ENCODE data around the gene SLC2A4. TPM values are rescaled to one million over a fixed set of nuclear protein-coding genes. Genes with fewer than 3 reads are reported as not detected.

Gene SLC2A4
- total RNA-seq, 1 donor = 0.10 TPM

Small RNA genes within 50 kb of the gene (small RNA-seq; reads per million reads assigned to genes)
- not detected for gene AC026954.2
- gene RF00019 = not detected

Other genes starting within 250 kb of the SLC2A4 start
- gene SLC16A13, start 245.7 kb upstream of the SLC2A4 start, total RNA-seq = 2.0 TPM in 2 replicates
- 0.48 and 0.98 TPM in 2 replicates for gene SLC16A11, start 237.6 kb upstream of the SLC2A4 start, total RNA-seq
- 0.19 TPM in 1 of 2 replicates, not detected in the other for gene CLEC10A, start 201.5 kb upstream of the SLC2A4 start, total RNA-seq
- gene ASGR2, start 166.9 kb upstream of the SLC2A4 start, total RNA-seq = not detected in 2 replicates
- gene ASGR1, start 102.3 kb upstream of the SLC2A4 start, total RNA-seq = 10.3 and 10.8 TPM in 2 replicates
- gene DLG4, start 61.9 kb upstream of the SLC2A4 start, total RNA-seq = 10.7 and 23.5 TPM in 2 replicates
- gene ACADVL, start 61.8 kb upstream of the SLC2A4 start, total RNA-seq = 200 and 286 TPM in 2 replicates
- 54.3 and 57.8 TPM in 2 replicates for gene DVL2, start 47.2 kb upstream of the SLC2A4 start, total RNA-seq
- 57.2 and 58.5 TPM in 2 replicates for gene PHF23, start 42.3 kb upstream of the SLC2A4 start, total RNA-seq
- 229 and 455 TPM in 2 replicates for gene GABARAP, start 39.3 kb upstream of the SLC2A4 start, total RNA-seq
- gene CTDNEP1, start 30.0 kb upstream of the SLC2A4 start, total RNA-seq = 38.5 and 48.3 TPM in 2 replicates
- 36.9 and 42.9 TPM in 2 replicates for gene ELP5, start 29.5 kb upstream of the SLC2A4 start, total RNA-seq
- 10.8 and 13.4 TPM in 2 replicates for gene CLDN7, start 19.2 kb upstream of the SLC2A4 start, total RNA-seq
- gene YBX2, start 12.9 kb downstream of the SLC2A4 start, total RNA-seq = 2.3 TPM in 1 of 2 replicates, not detected in the other
- 949 and 999 TPM in 2 replicates for gene EIF5A, start 25.9 kb downstream of the SLC2A4 start, total RNA-seq
- 43.1 and 48.1 TPM in 2 replicates for gene GPS2, start 33.6 kb downstream of the SLC2A4 start, total RNA-seq
- 17.0 and 21.3 TPM in 2 replicates for gene NEURL4, start 47.6 kb downstream of the SLC2A4 start, total RNA-seq
- not detected in 2 replicates for gene ACAP1, start 54.8 kb downstream of the SLC2A4 start, total RNA-seq
- 2.6 and 3.6 TPM in 2 replicates for gene KCTD11, start 70.4 kb downstream of the SLC2A4 start, total RNA-seq
- not detected in 2 replicates for gene TMEM95, start 73.4 kb downstream of the SLC2A4 start, total RNA-seq
- 0.38 and 0.65 TPM in 2 replicates for gene TNK1, start 99.4 kb downstream of the SLC2A4 start, total RNA-seq
- gene PLSCR3, start 112.8 kb downstream of the SLC2A4 start, total RNA-seq = 27.0 and 36.3 TPM in 2 replicates
- gene TMEM256, start 122.4 kb downstream of the SLC2A4 start, total RNA-seq = 41.6 and 153 TPM in 2 replicates
- gene NLGN2, start 126.1 kb downstream of the SLC2A4 start, total RNA-seq = 4.6 and 5.2 TPM in 2 replicates
- gene SPEM1, start 138.6 kb downstream of the SLC2A4 start, total RNA-seq = not detected in 2 replicates
- gene SPEM2, start 143.9 kb downstream of the SLC2A4 start, total RNA-seq = not detected in 2 replicates
- not detected in 2 replicates for gene SPEM3, start 147.1 kb downstream of the SLC2A4 start, total RNA-seq
- 13.1 and 13.6 TPM in 2 replicates for gene TMEM102, start 153.7 kb downstream of the SLC2A4 start, total RNA-seq
- gene FGF11, start 157.8 kb downstream of the SLC2A4 start, total RNA-seq = 0.38 and 0.65 TPM in 2 replicates
- gene CHRNB1, start 163.3 kb downstream of the SLC2A4 start, total RNA-seq = 5.5 and 5.9 TPM in 2 replicates
- gene ZBTB4, start 197.9 kb downstream of the SLC2A4 start, total RNA-seq = 26.4 and 32.3 TPM in 2 replicates
- not detected in 2 replicates for gene SLC35G6, start 199.7 kb downstream of the SLC2A4 start, total RNA-seq
- 128 and 163 TPM in 2 replicates for gene POLR2A, start 202.6 kb downstream of the SLC2A4 start, total RNA-seq

Measured in vein endothelial cell (primary cell).